Measurements from ENCODE around the gene VAV3. TPM values are rescaled to one million over a fixed set of nuclear protein-coding genes. Genes with fewer than 3 reads are reported as not detected.
A peak's percentile ranks its signal among the peaks of the same experiment; 100 is the strongest.

VAV3 gene
- total and polyA plus RNA-seq, 10 of the 15 experiments (the other 5 are each of a cell fraction or from before 2014, with no cell fraction given): 0.84 to 5.5 (median 3.4) TPM

- TF ChIP-seq ZNF687 (IDR thresholded peaks at IDR 0.05) (no peak; the same call in 1 of the 2 replicates), YY1 (IDR thresholded peaks at IDR 0.05; ENCODE audit: low read depth, low read length) (0 out of 2 replicates have a peak, but pooled peaks have one; percentile 26), RB1 (IDR thresholded peaks at IDR 0.05; ENCODE audit: borderline replicate concordance) (no peak), KDM1A (IDR thresholded peaks at IDR 0.05; ENCODE audit: borderline replicate concordance) (no peak), SP1 (IDR thresholded peaks at IDR 0.05; ENCODE audit: low read depth, low read length) (peak; percentile 39), POLR2A (IDR thresholded peaks at IDR 0.05; ENCODE audit: low read depth, low read length) (no peak), NKRF (conservative IDR thresholded peaks at IDR 0.05) (no peak), RAD21 (IDR thresholded peaks at IDR 0.05; ENCODE audit: insufficient read depth, low read depth, low read length) (no peak), ZNF384 (IDR thresholded peaks at IDR 0.05; ENCODE audit: borderline replicate concordance, low read depth, low read length) (no peak), POLR2AphosphoS5 (IDR thresholded peaks at IDR 0.05; ENCODE audit: low read length) (0 out of 2 replicates have a peak, but pooled peaks have one; percentile 41), CREM (IDR thresholded peaks at IDR 0.05; ENCODE audit: low read depth) (peak; percentile 76), HDAC6 (IDR thresholded peaks at IDR 0.05; ENCODE audit: unreplicated experiment) (no peak), ELK1 (IDR thresholded peaks at IDR 0.05; ENCODE audit: low read depth, low read length) (no peak), REST (IDR thresholded peaks at IDR 0.05; ENCODE audit: low read depth, low read length) (no peak), MLLT1 (IDR thresholded peaks at IDR 0.05) (peak; percentile 76), TCF12 (IDR thresholded peaks at IDR 0.05; ENCODE audit: low read depth, low read length) (peak; percentile 98)
These were observed 187.9 kb downstream of the VAV3 start (continued) for GRCh38 chr1:107776900-107777663.

Data from GM12878 (cell line).